AG08395 (cell line): Measurements from ENCODE around the gene EEF1B2.
"Not testable (repeated sequence)": the region's sequence is repeated elsewhere in the genome, so short reads cannot be mapped to it uniquely, and the experiment has no call there.

Source experiments
- DNase-seq: peaks from one replicate; pipeline ENCODE4 v3.0.0; 2012; ENCODE audit warnings: mixed read lengths, low spot score

The EEF1B2 gene

DNA sequence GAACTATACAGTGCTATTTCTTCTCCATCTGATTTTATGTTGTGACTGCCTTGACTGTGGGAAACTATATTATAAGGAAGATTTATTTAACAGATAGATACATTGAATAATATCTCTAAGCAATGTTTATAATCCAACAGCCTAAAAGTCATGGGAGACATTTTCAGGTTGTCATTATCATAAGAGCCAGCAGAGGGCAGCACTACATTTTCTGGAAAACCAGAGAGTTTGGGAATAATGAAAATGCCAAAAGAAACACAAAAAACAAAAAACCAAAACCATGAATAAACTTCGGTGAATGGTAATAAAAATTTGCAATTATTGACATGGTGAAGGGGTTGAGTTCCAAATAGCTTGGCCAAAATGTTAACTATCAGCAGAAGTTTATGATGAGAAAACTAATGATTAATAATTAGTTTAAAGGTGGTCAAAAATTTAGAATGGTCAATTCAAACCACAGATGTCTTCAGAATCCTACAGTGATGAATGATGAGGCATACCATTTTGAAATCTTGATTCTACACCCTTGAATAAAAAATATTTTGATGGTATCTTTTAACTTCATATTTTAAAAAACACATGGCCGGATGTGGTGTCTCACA lies 4.7 kb downstream of the EEF1B2 start:
- DNase-seq, result peak; percentile 33

GRCh38 chr2:206168230-206168629 lies 8.5 kb downstream of the EEF1B2 start:
- not testable (repeated sequence) for DNase-seq

DNA sequence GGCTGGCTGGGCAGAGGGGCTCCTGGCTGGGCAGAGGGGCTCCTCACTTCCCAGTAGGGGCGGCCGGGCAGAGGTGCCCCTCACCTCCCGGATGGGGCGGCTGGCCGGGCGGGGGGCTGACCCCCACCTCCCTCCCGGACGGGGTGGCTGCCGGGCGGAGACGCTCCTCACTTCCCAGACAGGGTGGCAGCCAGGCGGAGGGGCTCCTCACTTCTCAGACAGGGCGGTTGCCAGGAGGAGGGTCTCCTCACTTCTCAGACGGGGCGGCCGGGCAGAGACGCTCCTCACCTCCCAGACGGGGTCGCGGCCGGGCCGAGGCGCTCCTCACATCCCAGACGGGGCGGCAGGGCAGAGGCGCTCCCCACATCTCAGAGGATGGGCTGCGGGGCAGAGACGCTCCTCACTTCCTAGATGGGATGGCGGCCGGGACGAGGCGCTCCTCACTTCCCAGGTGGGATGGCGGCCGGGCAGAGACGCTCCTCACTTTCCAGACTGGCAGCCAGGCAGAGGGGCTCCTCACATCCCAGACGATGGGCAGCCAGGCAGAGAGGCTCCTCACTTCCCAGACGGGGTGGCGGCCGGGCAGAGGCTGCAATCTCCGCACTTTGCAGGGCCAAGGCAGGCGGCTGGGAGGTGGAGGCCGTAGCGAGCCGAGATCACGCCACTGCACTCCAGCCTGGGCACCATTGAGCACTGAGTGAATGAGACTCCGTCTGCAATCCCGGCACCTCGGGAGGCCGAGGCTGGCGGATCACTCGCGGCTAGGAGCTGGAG lies 12.1 kb downstream of the EEF1B2 start:
- not testable (repeated sequence) for DNase-seq

- no peak for DNase-seq
These were observed 13.5 kb downstream of the EEF1B2 start for GRCh38 chr2:206173147-206173546.

DNA sequence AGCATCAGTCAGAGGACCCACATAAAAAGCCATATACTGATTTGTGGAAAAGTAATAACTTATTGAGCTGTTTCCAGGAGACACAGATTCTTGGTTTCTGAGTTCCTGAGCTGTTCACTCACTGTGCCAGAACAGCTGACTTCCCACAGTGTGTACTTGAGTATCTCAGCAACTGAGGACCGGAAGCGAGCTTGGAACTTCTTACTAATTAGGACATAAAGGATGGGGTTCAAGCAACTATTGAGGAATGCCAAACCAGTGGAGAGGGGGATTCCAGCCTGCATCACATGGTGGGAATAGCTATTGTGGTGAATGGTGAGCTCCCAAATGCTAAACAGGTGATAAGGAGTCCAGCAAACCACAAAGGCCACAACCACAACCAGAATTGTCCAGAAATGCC lies 16.4 kb downstream of the EEF1B2 start:
- DNase-seq, result no peak

- DNase-seq, result no peak
These were observed 17.2 kb downstream of the EEF1B2 start for GRCh38 chr2:206176901-206177300.

DNA sequence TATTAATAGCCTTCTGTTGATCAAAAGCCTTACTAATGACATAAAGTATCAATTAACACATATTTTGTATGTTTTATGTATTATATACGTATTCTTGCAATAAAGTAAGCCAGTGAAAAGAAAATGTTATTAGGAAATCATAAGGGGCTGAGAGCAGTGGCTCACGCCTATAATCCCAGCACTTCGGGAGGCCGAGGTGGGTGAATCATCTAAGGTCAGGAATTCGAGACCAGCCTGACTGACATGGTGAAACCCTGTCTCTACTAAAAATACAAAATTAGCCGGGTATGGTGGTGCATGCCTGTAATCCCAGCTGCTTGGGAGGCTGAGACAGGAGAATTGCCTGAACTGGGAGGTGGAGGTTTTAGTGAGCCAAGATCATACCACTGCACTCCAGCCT lies 21.8 kb downstream of the EEF1B2 start:
- DNase-seq, result not testable (repeated sequence)

DNA sequence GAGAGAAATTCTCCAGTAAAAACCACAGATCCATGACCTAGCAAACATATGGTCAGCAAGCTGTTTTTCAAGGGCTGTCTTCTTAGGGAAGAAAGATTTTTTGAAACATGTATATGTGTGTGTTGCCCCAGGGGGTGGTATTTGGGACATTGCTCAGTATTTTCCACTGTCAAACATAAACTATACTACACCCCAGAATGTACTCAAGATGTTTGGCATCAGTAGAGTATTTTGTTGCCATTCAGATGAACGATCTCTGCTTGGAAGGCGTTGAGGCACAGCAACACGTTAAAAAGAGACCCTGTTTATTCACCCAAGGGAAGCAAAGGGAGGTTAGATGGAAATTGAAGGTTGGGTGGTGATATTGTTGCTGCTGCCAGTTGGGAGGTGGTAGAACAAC lies 30.0 kb downstream of the EEF1B2 start:
- DNase-seq, result no peak

DNA sequence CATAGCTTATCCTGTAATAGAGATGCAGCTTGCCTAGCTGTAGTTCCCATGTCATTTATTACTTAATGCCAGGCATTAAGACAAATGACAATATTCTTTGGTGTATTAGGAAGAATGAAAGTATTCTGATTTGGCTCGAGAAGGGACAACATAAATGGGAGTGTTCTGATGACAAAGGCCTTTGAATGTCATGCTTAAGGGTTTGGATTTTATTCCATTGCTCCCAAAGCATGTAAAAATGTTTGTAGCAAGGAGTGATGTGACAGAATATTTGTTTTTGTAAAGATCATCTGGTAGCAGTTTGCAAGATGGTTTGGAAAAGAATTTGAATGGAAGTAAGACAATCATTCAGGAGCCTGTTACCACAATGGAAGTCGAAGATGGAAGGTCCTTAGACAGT lies 30.4 kb downstream of the EEF1B2 start:
- no peak for DNase-seq

DNA sequence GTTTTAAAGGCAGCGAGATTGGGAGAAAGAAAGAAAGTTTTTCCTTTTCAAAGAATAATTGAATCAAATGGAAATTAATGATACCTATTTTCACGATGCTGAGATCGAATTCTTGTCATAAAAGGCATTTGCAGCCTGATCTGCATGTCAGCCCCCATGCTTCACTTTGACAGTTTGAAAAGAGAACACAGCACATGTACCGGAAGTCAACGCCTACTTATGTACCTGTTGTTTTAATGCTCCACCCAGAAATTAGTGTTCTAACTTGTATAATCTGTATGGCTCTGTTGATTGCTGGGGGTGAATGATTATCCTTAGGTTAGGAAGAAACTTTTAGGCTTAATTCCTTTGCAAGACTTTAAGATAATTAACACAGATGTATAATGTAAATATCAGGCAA lies 31.0 kb downstream of the EEF1B2 start:
- DNase-seq, result no peak

GRCh38 chr2:206192157-206192556 lies 32.5 kb downstream of the EEF1B2 start:
- no peak for DNase-seq

DNA sequence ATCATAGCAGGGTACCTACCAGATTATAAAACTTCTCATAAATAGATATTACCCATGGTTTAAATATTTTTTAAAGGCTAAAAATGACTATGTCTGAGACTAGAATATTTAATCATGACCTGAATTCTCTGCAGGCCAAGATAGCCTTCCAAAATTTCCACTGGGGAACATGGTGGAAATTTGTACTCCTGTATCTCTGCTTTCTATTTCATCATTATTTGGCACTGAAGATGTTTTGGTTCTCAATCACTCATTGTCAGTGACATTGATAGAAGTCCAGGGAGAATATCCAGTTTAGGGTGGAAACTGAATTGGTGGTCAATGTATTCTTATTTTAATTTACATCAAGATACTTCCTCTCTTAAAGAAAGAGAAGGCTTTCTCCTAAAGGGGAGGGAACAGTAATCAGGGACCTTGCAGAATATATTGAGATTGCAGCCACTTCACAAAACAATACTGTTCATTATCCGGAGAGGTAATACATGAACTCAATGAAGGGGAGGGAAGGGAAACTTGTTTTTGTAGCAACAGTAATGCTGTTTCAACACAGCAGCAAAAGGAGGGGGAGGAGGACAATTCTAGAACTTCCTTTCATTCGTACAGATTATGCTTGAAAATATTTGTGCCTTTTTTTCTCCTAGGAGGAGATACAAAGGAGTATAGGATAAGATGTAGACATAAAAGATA lies 34.1 kb downstream of the EEF1B2 start:
- DNase-seq, result no peak

DNA sequence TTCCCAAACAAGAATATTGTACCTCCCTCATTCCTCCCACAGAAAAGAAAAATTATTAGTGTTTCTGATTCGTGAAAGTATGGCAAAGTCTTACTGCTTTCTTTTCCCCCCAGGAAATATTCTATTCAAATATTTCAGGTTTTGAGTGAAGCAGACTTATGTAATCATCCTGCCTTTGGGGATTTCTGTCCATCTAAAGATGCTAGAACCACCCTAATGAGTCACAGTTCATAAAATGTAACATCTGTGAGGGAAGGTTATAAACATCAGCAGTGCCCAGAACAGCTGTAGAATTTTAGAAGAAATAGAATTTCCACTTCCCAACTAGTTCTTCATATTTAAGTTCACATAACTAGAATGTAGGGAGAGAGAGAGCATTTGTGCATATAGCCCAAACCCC lies 39.0 kb downstream of the EEF1B2 start:
- peak; percentile 59 for DNase-seq

DNA sequence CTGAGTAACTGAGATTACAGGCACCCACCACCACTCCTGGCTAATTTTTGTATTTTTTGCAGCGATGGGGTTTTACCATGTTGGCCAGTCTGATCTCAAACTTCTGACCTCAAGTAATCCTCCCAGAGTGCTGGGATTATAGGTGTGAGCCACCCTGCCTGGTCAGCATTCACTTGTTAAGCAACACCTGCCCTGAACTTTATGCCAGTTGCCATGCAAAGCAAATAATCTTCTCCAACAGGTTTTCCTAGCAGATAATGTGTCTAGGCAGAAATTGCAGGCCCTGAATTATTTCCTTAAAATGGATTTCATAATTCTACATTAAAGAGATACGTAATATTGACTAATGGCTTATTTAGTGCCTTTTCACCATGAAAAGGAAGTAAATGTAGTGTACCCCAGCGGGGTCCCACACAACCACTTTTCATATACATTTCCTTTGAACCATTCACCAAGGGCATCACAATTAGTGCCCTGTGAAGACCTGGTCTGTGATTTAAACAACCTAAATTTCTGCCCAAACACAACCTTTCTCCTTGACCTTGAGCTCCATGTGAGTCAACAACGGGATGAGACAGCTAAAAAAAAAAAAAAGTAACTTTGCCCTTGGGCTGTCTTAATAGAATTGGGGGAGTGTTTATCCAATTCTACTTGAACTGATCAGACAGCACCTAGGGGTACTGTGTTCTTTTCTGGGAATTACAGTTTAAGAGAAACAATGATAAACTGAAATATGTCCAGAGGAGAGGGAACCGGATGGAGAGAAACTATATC lies 41.6 kb downstream of the EEF1B2 start:
- no peak for DNase-seq

- no peak for DNase-seq
These were observed 42.8 kb downstream of the EEF1B2 start for GRCh38 chr2:206202446-206202845.

- no peak for DNase-seq
These were observed 43.6 kb downstream of the EEF1B2 start for GRCh38 chr2:206203331-206203730.

DNA sequence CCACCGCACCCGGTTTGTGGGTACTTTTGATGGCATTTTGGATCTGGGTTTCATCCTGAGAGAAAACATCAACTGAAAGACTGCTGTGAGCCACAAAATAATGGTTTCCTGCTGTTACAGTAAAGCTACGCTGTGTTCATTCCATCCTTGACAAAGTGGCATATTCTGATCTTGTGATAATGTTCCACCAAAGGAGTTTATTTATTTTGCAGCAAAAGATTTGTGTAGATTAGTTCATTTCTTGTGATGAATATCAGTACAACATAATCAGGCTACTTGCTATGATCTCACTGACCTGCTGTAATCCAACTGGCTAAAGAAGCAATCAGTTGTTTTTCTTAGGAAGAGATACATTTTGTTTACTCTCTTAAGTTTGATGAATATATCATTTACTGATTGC lies 45.0 kb downstream of the EEF1B2 start:
- no peak for DNase-seq

GRCh38 chr2:206207316-206207715 lies 47.6 kb downstream of the EEF1B2 start:
- DNase-seq, result not testable (repeated sequence)

DNA sequence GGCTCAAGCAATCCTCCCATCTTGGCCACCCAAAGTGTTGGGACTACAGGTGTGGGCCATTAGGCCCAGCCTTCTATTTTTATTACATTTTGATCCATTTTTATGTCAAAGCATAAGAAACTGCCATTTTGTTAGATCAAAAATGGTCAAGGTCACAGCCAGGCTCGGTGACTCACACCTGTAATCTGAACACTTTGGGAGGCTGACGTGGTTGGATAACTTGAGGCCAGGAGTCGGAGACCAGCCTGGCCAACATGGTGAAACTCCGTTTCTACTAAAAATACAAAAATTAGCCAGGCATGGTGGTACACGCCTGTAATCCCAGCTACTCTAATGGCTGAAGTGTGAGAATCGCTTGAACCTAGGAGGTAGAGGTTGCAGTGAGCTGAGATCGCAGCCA lies 49.2 kb downstream of the EEF1B2 start:
- no peak for DNase-seq

DNA sequence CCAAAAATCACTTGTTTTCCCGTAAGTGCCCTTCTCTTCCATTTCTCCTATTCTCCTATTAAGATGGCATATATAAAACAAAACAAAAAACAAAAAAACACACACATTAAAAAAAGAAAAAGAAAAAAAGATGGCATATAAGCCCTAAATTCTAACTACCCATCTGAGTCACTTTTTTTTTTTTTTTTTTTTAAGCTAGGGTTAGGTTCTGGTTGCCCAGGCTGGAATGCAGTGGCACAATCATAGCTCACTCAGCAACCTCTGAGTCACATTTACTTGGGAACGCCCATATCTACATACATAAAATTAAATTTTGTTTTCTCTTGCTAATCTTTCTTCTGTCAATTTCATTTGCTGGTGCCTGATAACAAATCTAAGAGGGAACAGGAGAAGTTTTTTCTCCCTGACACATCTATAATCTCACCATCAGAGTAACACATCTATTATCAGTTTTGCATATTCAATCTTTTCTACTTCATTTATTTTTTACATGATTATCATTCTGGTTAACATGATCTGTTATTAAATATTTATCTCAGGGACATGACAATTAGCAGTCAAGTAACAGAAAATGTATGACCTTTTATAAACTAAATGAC lies 52.1 kb downstream of the EEF1B2 start:
- peak; percentile 54 for DNase-seq
